ENCODE data around the gene CDC42. TPM values are rescaled to one million over a fixed set of nuclear protein-coding genes. Genes with fewer than 3 reads are reported as not detected.

Gene CDC42
- total RNA-seq, 1 donor from 2014 or later: 366 TPM

GRCh38 chr1:22104865-22105437 is 52.4 kb downstream of the CDC42 start:
- H3K9ac ChIP-seq (ENCODE audit: low read length): no peak overlapping the region
- TF ChIP-seq CTCF (IDR thresholded peaks at IDR 0.05; ENCODE audit: insufficient read depth, low read depth, low read length) (no peak), EZH2 (IDR thresholded peaks at IDR 0.05; ENCODE audit: insufficient read depth, low read length) (no peak)
- no peaks in the 10 kb centered on the region for H3K27me3 ChIP-seq (ENCODE audit: insufficient read depth, low read length)
- DNase-seq (ENCODE audit: low read depth) (no peak), FAIRE-seq (no peak)
- no peak overlapping the region for H3K4me3 Mint-ChIP-seq (ENCODE audit: unreplicated experiment)
- H3K79me2 ChIP-seq (ENCODE audit: insufficient read depth, low read length): peaks cover 91% of the 10 kb centered on the region
- H3K4me1 ChIP-seq (ENCODE audit: insufficient read depth, low read length): peaks cover 10% of the 10 kb centered on the region
- H3K4me2 ChIP-seq (ENCODE audit: low read length): no peak overlapping the region
- H3K4me1 Mint-ChIP-seq (ENCODE audit: low read depth, unreplicated experiment): peaks cover 43% of the 10 kb centered on the region
- H3K27me3 Mint-ChIP-seq (ENCODE audit: low read depth, unreplicated experiment): no peaks in the 10 kb centered on the region
- H3K27ac Mint-ChIP-seq (ENCODE audit: unreplicated experiment): no peak overlapping the region
- no peaks in the 10 kb centered on the region for H3K9me3 Mint-ChIP-seq (ENCODE audit: unreplicated experiment)
- no peak overlapping the region for H3K4me3 ChIP-seq (ENCODE audit: insufficient read depth, low read depth, low read length)
- H3K27ac ChIP-seq (ENCODE audit: low read depth, low read length): no peak overlapping the region
- H4K20me1 ChIP-seq (ENCODE audit: insufficient read depth, low read length): peaks cover 98% of the 10 kb centered on the region
- peaks cover 13% of the 10 kb centered on the region for H3K36me3 Mint-ChIP-seq (ENCODE audit: low read depth, unreplicated experiment)
- no peak overlapping the region for H2AFZ ChIP-seq (ENCODE audit: low read depth, low read length)
- no peaks in the 10 kb centered on the region for H3K9me3 ChIP-seq (ENCODE audit: insufficient read depth, low read depth, low read length)
- peaks cover 34% of the 10 kb centered on the region for H3K36me3 ChIP-seq (ENCODE audit: insufficient read depth, low read length)

GRCh38 chr1:22105611-22106207 is 53.2 kb downstream of the CDC42 start:
- Histone ChIP-seq H3K36me3 (ENCODE audit: insufficient read depth, low read length) (peaks cover 32% of the 10 kb centered on the region), H3K4me2 (ENCODE audit: low read length) (no peak overlapping the region), H2AFZ (ENCODE audit: low read depth, low read length) (no peak overlapping the region), H3K4me1 (ENCODE audit: insufficient read depth, low read length) (peaks cover 10% of the 10 kb centered on the region), H3K79me2 (ENCODE audit: insufficient read depth, low read length) (peaks cover 86% of the 10 kb centered on the region), H4K20me1 (ENCODE audit: insufficient read depth, low read length) (peaks cover 96% of the 10 kb centered on the region), H3K27me3 (ENCODE audit: insufficient read depth, low read length) (no peaks in the 10 kb centered on the region), H3K9me3 (ENCODE audit: insufficient read depth, low read depth, low read length) (no peaks in the 10 kb centered on the region), H3K27ac (ENCODE audit: low read depth, low read length) (no peak overlapping the region), H3K9ac (ENCODE audit: low read length) (no peak overlapping the region), H3K4me3 (ENCODE audit: insufficient read depth, low read depth, low read length) (no peak overlapping the region)
- Mint-ChIP-seq H3K27ac (ENCODE audit: unreplicated experiment) (no peak overlapping the region), H3K4me3 (ENCODE audit: unreplicated experiment) (no peak overlapping the region), H3K4me1 (ENCODE audit: low read depth, unreplicated experiment) (peaks cover 40% of the 10 kb centered on the region), H3K27me3 (ENCODE audit: low read depth, unreplicated experiment) (no peaks in the 10 kb centered on the region), H3K9me3 (ENCODE audit: unreplicated experiment) (no peaks in the 10 kb centered on the region), H3K36me3 (ENCODE audit: low read depth, unreplicated experiment) (peaks cover 9% of the 10 kb centered on the region)
- TF ChIP-seq EZH2 (IDR thresholded peaks at IDR 0.05; ENCODE audit: insufficient read depth, low read length) (no peak), CTCF (IDR thresholded peaks at IDR 0.05; ENCODE audit: insufficient read depth, low read depth, low read length) (peak; percentile 93)
- FAIRE-seq (no peak), DNase-seq (ENCODE audit: low read depth) (peak; percentile 38)

GRCh38 chr1:22107126-22107525 is 54.6 kb downstream of the CDC42 start:
- Mint-ChIP-seq H3K27ac (ENCODE audit: unreplicated experiment) (peak overlapping the region; percentile 85), H3K9me3 (ENCODE audit: unreplicated experiment) (no peaks in the 10 kb centered on the region), H3K36me3 (ENCODE audit: low read depth, unreplicated experiment) (peaks cover 12% of the 10 kb centered on the region), H3K27me3 (ENCODE audit: low read depth, unreplicated experiment) (no peaks in the 10 kb centered on the region), H3K4me3 (ENCODE audit: unreplicated experiment) (no peak overlapping the region), H3K4me1 (ENCODE audit: low read depth, unreplicated experiment) (peaks cover 50% of the 10 kb centered on the region)
- peak overlapping the region; percentile 21 for H3K27ac ChIP-seq (ENCODE audit: low read depth, low read length)
- H3K79me2 ChIP-seq (ENCODE audit: insufficient read depth, low read length): peaks cover 85% of the 10 kb centered on the region
- H3K27me3 ChIP-seq (ENCODE audit: insufficient read depth, low read length): no peaks in the 10 kb centered on the region
- TF ChIP-seq EZH2 (IDR thresholded peaks at IDR 0.05; ENCODE audit: insufficient read depth, low read length): no peak
- TF ChIP-seq CTCF (IDR thresholded peaks at IDR 0.05; ENCODE audit: insufficient read depth, low read depth, low read length): no peak
- H3K9ac ChIP-seq (ENCODE audit: low read length): no peak overlapping the region
- no peak overlapping the region for H2AFZ ChIP-seq (ENCODE audit: low read depth, low read length)
- no peak overlapping the region for H3K4me3 ChIP-seq (ENCODE audit: insufficient read depth, low read depth, low read length)
- H3K9me3 ChIP-seq (ENCODE audit: insufficient read depth, low read depth, low read length): no peaks in the 10 kb centered on the region
- peaks cover 17% of the 10 kb centered on the region for H3K4me1 ChIP-seq (ENCODE audit: insufficient read depth, low read length)
- peak overlapping the region; percentile 6 for H3K4me2 ChIP-seq (ENCODE audit: low read length)
- DNase-seq (ENCODE audit: low read depth) (peak; percentile 72), FAIRE-seq (no peak)
- H4K20me1 ChIP-seq (ENCODE audit: insufficient read depth, low read length): peaks cover 95% of the 10 kb centered on the region
- H3K36me3 ChIP-seq (ENCODE audit: insufficient read depth, low read length): peaks cover 28% of the 10 kb centered on the region

Measured in astrocyte (in vitro differentiated cells and primary cell).